Sigmoid colon (tissue), 7 donors: ENCODE measurements around the gene GTPBP3. TPM values are rescaled to one million over a fixed set of nuclear protein-coding genes. Genes with fewer than 3 reads are reported as not detected.
A peak's percentile ranks its signal among the peaks of the same experiment; 100 is the strongest.

Source experiments
- DNase-seq: peaks from one replicate; pipeline ENCODE4 v3.0.0-alpha.2; 2019
- H3K27ac ChIP-seq, 4 donors: fragments of 200-600 bp; sonication (generic); one replicate each; pipeline ENCODE4 v1.5.1; 2016 to 2019; ENCODE audit warnings: mild to moderate bottlenecking in 1 of 4
- H3K27me3 ChIP-seq, 3 donors: fragments of 200-600 bp; sonication (generic); one replicate each; pipeline ENCODE4 v1.5.1; 2019; ENCODE audit warnings: mild to moderate bottlenecking in 1 of 3
- H3K36me3 ChIP-seq, 4 donors: fragments of 200-600 bp; sonication (generic); one replicate each; pipeline ENCODE4 v1.5.1; 2016 to 2019
- H3K4me1 ChIP-seq, 4 donors: fragments of 200-600 bp; sonication (generic); one replicate each; pipeline ENCODE4 v1.5.1; 2017 to 2019
- H3K4me3 ChIP-seq, 4 donors: fragments of 200-600 bp; sonication (generic); one replicate each; pipeline ENCODE4 v1.5.1; 2017 to 2019; ENCODE audit warnings: mild to moderate bottlenecking in 2 of 4, moderate library complexity in 1 of 4
- H3K9me3 ChIP-seq, 4 donors: fragments of 200-600 bp in 3 of 4; sonication (generic) in 3 of 4; one replicate each; pipeline versions ENCODE4 v1.5.1 to v1.6.1; 2013 to 2019
- CTCF ChIP-seq, 4 experiments: fragments of 450-650 bp in 3 of 4; fragments of 200-600 bp in 1 of 4; IDR thresholded peaks; one replicate each; pipeline ENCODE4 v1.5.1; 2016 to 2019; ENCODE audit warnings: antibody characterized with exemption in 4 of 4, mild to moderate bottlenecking in 3 of 4, moderate library complexity in 2 of 4
- EP300 ChIP-seq, 4 donors: sonication (generic); formaldehyde crosslinking; IDR thresholded peaks; one replicate each; pipeline ENCODE4 v1.6.1; 2017; ENCODE audit warnings: antibody characterized with exemption in 4 of 4
- POLR2A ChIP-seq, 2 donors: fragments of 450-650 bp; IDR thresholded peaks; one replicate each; pipeline ENCODE4 v1.6.1; 2016; ENCODE audit warnings: antibody characterized with exemption in 2 of 2, mild to moderate bottlenecking in 2 of 2, moderate library complexity in 2 of 2
- POLR2AphosphoS5 ChIP-seq, 4 donors: sonication (generic); formaldehyde crosslinking; IDR thresholded peaks; one replicate each; pipeline ENCODE4 v1.6.1; 2017; ENCODE audit warnings: antibody characterized with exemption in 4 of 4
- WGBS, 2 donors: extraction: QIAGEN DNeasy Blood & Tissue Kit; methylation state at CpG; one replicate each; pipeline ENCODE4 v1.1.7; 2013; 5-methylcytosine and 5-hydroxymethylcytosine counted together
- intact Hi-C: fragments of 100-400 bp; cut with DNase I; formaldehyde crosslinking; loops from one replicate; pipeline ENCODE4 v1.15.1; 2023
- polyA plus RNA-seq, 3 donors: library from polyadenylated mRNA; stranded (reverse); fragments of 200-250 nt; gene quantifications; one replicate each; pipeline ENCODE4 v1.2.3, GENCODE V29; 2013
- total RNA-seq, 4 donors: library from RNA; depleted of rRNA; stranded (reverse); fragments of >200 nt; gene quantifications; one replicate each; pipeline ENCODE4 v1.1.0, GENCODE V29; 2016
- donor health status: healthy with polysubstance abuse.
- donor health status: Bipolar disorder and iron deficiency.
- donor health status: healthy.

The GTPBP3 gene
- total and polyA plus RNA-seq, 7 donors = 3.7 to 22.2 (median 13.2) TPM

- H3K27ac ChIP-seq = peak overlapping the region in 3 of 4 donors; percentile 92 to 94 (median 93)
- no peak overlapping the region for H3K4me3 ChIP-seq
- no peaks in the 10 kb centered on the region for H3K9me3 ChIP-seq
- H3K36me3 ChIP-seq = peaks cover 0 to 11% (median 0%) of the 10 kb centered on the region in 4 donors
- H3K27me3 ChIP-seq = no peaks in the 10 kb centered on the region
- DNase-seq = no peak
- TF ChIP-seq POLR2AphosphoS5 (IDR thresholded peaks at IDR 0.05) (no peak), EP300 (IDR thresholded peaks at IDR 0.05) (no peak), POLR2A (IDR thresholded peaks at IDR 0.05) (no peak), CTCF (IDR thresholded peaks at IDR 0.05) (no peak)
- peaks cover 0 to 74% (median 67%) of the 10 kb centered on the region in 4 donors for H3K4me1 ChIP-seq
- WGBS, 2 donors = 46 to 78% methylated on average over 8 of the region's 8 CpGs
- intact Hi-C loops = loop anchor here (5.0 kb wide), 1 partner anchor 61 kb away; the partner anchor contains the start of gene NR2F6
Measured at GRCh38 chr19:17307876-17308377, 29.4 kb upstream of the GTPBP3 start.

- 0 to 1% methylated on average over 46 of the region's 46 CpGs for WGBS, 2 donors
- H3K4me1 ChIP-seq = peaks cover 0 to 64% (median 55%) of the 10 kb centered on the region in 4 donors
- intact Hi-C loops = loop anchor here (5.0 kb wide), 1 partner anchor 62 kb away; the partner anchor contains the start of gene NR2F6
- H3K36me3 ChIP-seq = peaks cover 2 to 20% (median 5%) of the 10 kb centered on the region in 4 donors
- no peaks in the 10 kb centered on the region for H3K27me3 ChIP-seq
- H3K27ac ChIP-seq = peak within 1 kb of the TSS; percentile 81 to 94 (median 87)
- no peak for TF ChIP-seq CTCF (IDR thresholded peaks at IDR 0.05)
- TF ChIP-seq POLR2A (IDR thresholded peaks at IDR 0.05) = peak in 1 of 2 donors; percentile 10
- no peak for TF ChIP-seq EP300 (IDR thresholded peaks at IDR 0.05)
- peak; percentile 17 to 74 (median 67) for TF ChIP-seq POLR2AphosphoS5 (IDR thresholded peaks at IDR 0.05)
- H3K9me3 ChIP-seq = no peaks in the 10 kb centered on the region
- DNase-seq = peak; percentile 100
- peak within 1 kb of the TSS; percentile 89 to 95 (median 92) for H3K4me3 ChIP-seq
Measured at GRCh38 chr19:17309198-17309964, 28.0 kb upstream of the GTPBP3 start, which contains the start of gene DDA1. DDA1 (plus strand) TSS chr19:17309563; CDS start chr19:17309655, 92 bp downstream.

GRCh38 chr19:17309965-17310461 lies 27.3 kb upstream of the GTPBP3 start:
- peaks cover 8 to 26% (median 9%) of the 10 kb centered on the region in 4 donors for H3K36me3 ChIP-seq

More at GRCh38 chr19:17309965-17310461, 27.3 kb upstream of the GTPBP3 start:
- TF ChIP-seq CTCF (IDR thresholded peaks at IDR 0.05) = no peak
- no peak for TF ChIP-seq EP300 (IDR thresholded peaks at IDR 0.05)
- no peak for TF ChIP-seq POLR2A (IDR thresholded peaks at IDR 0.05)
- no peak for TF ChIP-seq POLR2AphosphoS5 (IDR thresholded peaks at IDR 0.05)
- Histone ChIP-seq H3K27me3 (no peaks in the 10 kb centered on the region), H3K4me3 (peak overlapping the region; percentile 89 to 95 (median 92)), H3K9me3 (no peaks in the 10 kb centered on the region), H3K4me1 (peaks cover 0 to 57% (median 49%) of the 10 kb centered on the region in 4 donors), H3K27ac (peak overlapping the region; percentile 77 to 94 (median 81))
- whole genome bisulfite sequencing, 2 donors = 5 to 9% methylated on average over 23 of the region's 23 CpGs
- intact Hi-C loops = loop anchor here (5.0 kb wide), 1 partner anchor 63 kb away; the partner anchor contains the start of gene NR2F6
- DNase-seq = no peak
